ENCODE data around the gene TMEM240. TPM values are rescaled to one million over a fixed set of nuclear protein-coding genes. Genes with fewer than 3 reads are reported as not detected.
"Not testable (repeated sequence)": the region's sequence is repeated elsewhere in the genome, so short reads cannot be mapped to it uniquely, and the experiment has no call there.

Gene TMEM240
- total RNA-seq, 4 donors from 2014 or later, result 0.57 to 2.6 (median 2.0) TPM; not detected in 1

GRCh38 chr1:1491601-1492000 is 48.8 kb downstream of the TMEM240 start:
- no peak overlapping the region for H3K4me3 ChIP-seq (ENCODE audit: low read depth, poor library complexity, severe bottlenecking)
- TF ChIP-seq POLR2A (IDR thresholded peaks at IDR 0.05), result no peak
- TF ChIP-seq, protein P1, sequence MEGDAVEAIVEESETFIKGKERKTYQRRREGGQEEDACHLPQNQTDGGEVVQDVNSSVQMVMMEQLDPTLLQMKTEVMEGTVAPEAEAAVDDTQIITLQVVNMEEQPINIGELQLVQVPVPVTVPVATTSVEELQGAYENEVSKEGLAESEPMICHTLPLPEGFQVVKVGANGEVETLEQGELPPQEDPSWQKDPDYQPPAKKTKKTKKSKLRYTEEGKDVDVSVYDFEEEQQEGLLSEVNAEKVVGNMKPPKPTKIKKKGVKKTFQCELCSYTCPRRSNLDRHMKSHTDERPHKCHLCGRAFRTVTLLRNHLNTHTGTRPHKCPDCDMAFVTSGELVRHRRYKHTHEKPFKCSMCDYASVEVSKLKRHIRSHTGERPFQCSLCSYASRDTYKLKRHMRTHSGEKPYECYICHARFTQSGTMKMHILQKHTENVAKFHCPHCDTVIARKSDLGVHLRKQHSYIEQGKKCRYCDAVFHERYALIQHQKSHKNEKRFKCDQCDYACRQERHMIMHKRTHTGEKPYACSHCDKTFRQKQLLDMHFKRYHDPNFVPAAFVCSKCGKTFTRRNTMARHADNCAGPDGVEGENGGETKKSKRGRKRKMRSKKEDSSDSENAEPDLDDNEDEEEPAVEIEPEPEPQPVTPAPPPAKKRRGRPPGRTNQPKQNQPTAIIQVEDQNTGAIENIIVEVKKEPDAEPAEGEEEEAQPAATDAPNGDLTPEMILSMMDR (IDR thresholded peaks at IDR 0.05), result no peak
- 98% methylated on average over 10 of the region's 10 CpGs for WGBS, 2 donors
- DNase-seq (ENCODE audit: low spot score in 2 of 2), result no peak
- intact Hi-C loops (cut with DNase I; ENCODE audit: low total_unique reads), result no loop called here

- TF ChIP-seq, protein P1 (IDR thresholded peaks at IDR 0.05), result no peak
- TF ChIP-seq POLR2A (IDR thresholded peaks at IDR 0.05), result no peak
- 87 to 98% methylated on average over 11 to 21 of the region's 25 CpGs for WGBS, 2 donors
These were observed 49.7 kb downstream of the TMEM240 start for GRCh38 chr1:1490633-1491230.

GRCh38 chr1:1489861-1490260 is 50.6 kb downstream of the TMEM240 start:
- no peak overlapping the region for H3K4me3 ChIP-seq (ENCODE audit: low read depth, poor library complexity, severe bottlenecking)
- TF ChIP-seq, protein P1 (IDR thresholded peaks at IDR 0.05), result no peak
- TF ChIP-seq POLR2A (IDR thresholded peaks at IDR 0.05), result no peak
- WGBS, 2 donors, result 92 to 96% methylated on average over 19 of the region's 19 CpGs
- intact Hi-C loops (cut with DNase I; ENCODE audit: low total_unique reads), result no loop called here
- no peak for DNase-seq (ENCODE audit: low spot score in 2 of 2)

More at GRCh38 chr1:1490633-1491230, 49.7 kb downstream of the TMEM240 start:
- H3K4me3 ChIP-seq (ENCODE audit: low read depth, poor library complexity, severe bottlenecking), result no peak overlapping the region
- DNase-seq (ENCODE audit: low spot score in 2 of 2), result no peak
- intact Hi-C loops (cut with DNase I; ENCODE audit: low total_unique reads), result no loop called here

DNA sequence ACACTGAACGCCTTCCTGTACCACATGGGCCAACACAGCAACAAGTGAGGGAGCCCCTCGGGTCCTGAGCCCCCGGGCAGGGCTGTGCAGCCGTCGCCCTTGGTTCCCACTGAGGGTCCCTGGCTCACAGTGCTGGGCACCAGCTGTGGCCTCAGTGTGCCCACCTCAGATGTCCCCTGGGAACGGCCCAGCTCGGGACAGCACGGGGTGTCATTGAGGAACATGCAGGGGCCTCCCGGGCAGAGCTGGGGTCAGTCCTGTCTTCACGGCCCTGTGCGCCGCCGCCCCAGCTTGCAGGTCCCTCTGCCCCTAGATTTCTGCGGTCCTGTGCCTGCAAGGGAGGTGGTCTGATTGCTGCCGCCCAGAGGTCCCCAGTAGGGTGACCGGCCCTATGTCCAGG is 51.2 kb downstream of the TMEM240 start:
- no peak overlapping the region for H3K4me3 ChIP-seq (ENCODE audit: low read depth, poor library complexity, severe bottlenecking)
- intact Hi-C loops (cut with DNase I; ENCODE audit: low total_unique reads), result no loop called here
- 94 to 98% methylated on average over 12 to 15 of the region's 16 CpGs for WGBS, 2 donors
- no peak for DNase-seq (ENCODE audit: low spot score in 2 of 2)
- TF ChIP-seq POLR2A (IDR thresholded peaks at IDR 0.05), result no peak
- TF ChIP-seq, protein P1 (IDR thresholded peaks at IDR 0.05), result no peak

DNA sequence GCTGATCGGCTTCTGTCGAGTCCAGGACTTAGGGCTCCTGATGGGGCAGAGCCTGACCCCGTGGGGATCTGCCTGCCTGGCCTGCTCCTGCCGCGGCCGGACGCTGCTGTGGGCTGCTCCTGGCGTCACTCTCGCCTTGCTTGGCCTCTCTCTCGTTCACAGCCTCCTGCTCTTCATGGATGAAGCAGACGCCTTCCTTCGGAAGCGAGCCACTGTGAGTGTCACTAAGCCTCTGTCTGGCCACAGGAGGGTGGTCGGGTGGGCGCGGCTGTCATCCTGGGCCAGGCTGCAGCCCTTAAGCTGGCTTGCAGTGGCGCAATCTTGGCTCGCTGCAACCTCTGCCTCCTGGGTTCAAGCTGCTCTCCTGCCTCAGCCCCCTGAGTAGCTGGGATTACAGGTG is 52.7 kb downstream of the TMEM240 start:
- DNase-seq (ENCODE audit: low spot score in 2 of 2), result no peak
- 93 to 94% methylated on average over 9 to 13 of the region's 18 CpGs for WGBS, 2 donors
- TF ChIP-seq POLR2A (IDR thresholded peaks at IDR 0.05), result no peak
- TF ChIP-seq, protein P1 (IDR thresholded peaks at IDR 0.05), result no peak
- intact Hi-C loops (cut with DNase I; ENCODE audit: low total_unique reads), result no loop called here
- no peak overlapping the region for H3K4me3 ChIP-seq (ENCODE audit: low read depth, poor library complexity, severe bottlenecking)

GRCh38 chr1:1485755-1486317 is 54.6 kb downstream of the TMEM240 start:
- intact Hi-C loops (cut with DNase I; ENCODE audit: low total_unique reads); DNase-seq (ENCODE audit: low spot score in 2 of 2); H3K4me3 ChIP-seq (ENCODE audit: low read depth, poor library complexity, severe bottlenecking): not testable (repeated sequence)
- 91 to 92% methylated on average over 19 to 30 of the region's 31 CpGs for WGBS, 2 donors

DNA sequence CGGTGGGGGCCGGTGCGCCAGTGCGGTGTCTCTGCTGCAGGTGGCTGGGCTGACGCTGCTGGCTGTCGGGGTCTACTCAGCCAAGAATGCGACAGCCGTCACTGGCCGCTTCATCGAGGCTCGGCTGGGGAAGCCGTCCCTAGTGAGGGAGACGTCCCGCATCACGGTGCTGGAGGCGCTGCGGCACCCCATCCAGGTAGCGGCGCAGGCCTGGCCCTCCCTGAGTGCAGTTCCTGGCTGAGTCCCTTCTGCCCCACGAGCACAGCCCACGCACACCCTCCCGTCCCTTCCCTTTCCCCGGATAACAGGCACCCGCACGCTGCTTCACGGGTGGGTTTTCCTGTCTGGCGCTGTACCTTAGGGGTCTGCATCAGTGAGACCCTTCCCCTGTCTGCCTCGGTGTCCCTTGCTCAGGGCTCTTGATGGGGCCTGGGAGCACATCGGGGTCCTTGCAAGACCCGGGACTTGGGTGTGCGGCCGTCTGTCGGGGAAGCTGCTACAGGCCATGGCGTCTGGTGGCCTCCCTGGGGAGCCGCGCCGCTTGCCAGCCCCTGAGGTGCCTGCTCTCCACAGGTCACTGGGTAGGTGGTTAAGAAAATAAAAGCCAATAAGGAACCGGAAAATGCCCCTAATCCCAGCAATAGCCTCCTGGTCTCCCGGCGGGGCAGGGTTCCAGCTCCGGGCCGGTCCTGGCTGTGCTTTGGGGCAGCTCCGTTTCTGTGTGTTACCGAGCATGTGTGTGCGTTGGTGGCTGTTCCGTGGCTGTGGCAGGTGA is 55.3 kb downstream of the TMEM240 start:
- 91 to 94% methylated on average over 24 to 30 of the region's 46 CpGs for WGBS, 2 donors
- intact Hi-C loops (cut with DNase I; ENCODE audit: low total_unique reads); DNase-seq (ENCODE audit: low spot score in 2 of 2); H3K4me3 ChIP-seq (ENCODE audit: low read depth, poor library complexity, severe bottlenecking): not testable (repeated sequence)
